ENCODE measurements around the gene VPS4B. TPM values are rescaled to one million over a fixed set of nuclear protein-coding genes. Genes with fewer than 3 reads are reported as not detected.
"Not testable (repeated sequence)": the region's sequence is repeated elsewhere in the genome, so short reads cannot be mapped to it uniquely, and the experiment has no call there.

Gene VPS4B
- total and polyA plus RNA-seq, 2 donors (not counting 1 experiment from before 2014, with no cell fraction given), result 14.5 to 93.9 TPM

DNA sequence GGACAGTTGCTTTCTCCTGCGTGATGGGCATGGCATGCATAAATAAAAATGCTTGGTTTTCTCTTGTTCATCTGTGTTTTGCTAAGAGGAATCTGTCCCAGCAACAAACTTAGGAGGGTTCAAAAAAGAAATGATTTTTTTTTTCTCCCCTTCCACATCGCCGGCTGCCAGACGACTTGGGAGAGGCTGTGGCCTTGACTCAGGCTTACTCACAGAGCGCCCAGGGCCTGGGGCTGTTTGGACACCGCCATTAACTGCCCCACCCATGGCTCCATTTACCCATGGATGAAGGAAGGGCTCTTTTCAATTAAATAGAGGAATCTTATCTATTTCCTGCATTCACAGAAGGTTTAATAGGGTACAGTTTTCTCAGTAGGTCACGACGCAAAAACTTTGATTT, 32.2 kb upstream of the VPS4B start:
- intact Hi-C loops (cut with micrococcal nuclease), result no loop called here
- TF ChIP-seq, protein P1, sequence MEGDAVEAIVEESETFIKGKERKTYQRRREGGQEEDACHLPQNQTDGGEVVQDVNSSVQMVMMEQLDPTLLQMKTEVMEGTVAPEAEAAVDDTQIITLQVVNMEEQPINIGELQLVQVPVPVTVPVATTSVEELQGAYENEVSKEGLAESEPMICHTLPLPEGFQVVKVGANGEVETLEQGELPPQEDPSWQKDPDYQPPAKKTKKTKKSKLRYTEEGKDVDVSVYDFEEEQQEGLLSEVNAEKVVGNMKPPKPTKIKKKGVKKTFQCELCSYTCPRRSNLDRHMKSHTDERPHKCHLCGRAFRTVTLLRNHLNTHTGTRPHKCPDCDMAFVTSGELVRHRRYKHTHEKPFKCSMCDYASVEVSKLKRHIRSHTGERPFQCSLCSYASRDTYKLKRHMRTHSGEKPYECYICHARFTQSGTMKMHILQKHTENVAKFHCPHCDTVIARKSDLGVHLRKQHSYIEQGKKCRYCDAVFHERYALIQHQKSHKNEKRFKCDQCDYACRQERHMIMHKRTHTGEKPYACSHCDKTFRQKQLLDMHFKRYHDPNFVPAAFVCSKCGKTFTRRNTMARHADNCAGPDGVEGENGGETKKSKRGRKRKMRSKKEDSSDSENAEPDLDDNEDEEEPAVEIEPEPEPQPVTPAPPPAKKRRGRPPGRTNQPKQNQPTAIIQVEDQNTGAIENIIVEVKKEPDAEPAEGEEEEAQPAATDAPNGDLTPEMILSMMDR (IDR thresholded peaks at IDR 0.05), result no peak
- no peak for TF ChIP-seq EZH2 (IDR thresholded peaks at IDR 0.05; ENCODE audit: borderline replicate concordance, insufficient read depth, low read depth, low read length, poor library complexity, severe bottlenecking)
- H3K27ac Mint-ChIP-seq, result no peak overlapping the region

DNA sequence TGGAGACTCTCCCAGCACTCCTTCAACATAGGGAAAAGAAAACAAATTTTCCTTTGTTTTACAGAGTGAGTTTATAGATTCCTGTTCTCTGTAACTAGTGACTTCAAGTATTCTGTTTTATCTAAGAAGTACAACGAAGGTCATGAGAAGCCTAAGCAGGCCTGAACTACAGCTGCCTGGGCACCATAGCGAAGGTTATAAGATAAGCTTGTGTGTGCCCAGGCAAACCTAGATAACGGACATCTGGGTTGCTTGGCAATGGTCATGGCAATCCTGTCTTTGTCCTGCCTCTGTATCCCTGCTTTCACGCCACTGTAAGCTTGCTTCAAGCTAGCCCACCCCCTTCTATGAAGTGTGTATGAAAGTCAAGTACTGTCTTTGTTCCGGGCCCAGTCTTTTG, 30.5 kb upstream of the VPS4B start:
- H3K4me2 ChIP-seq (replicated peaks; ENCODE audit: low read depth, low read length, poor library complexity, severe bottlenecking); H3K27ac Mint-ChIP-seq; H3K9me3 Mint-ChIP-seq (ENCODE audit: insufficient read depth); H3K4me3 ChIP-seq (ENCODE audit: control extremely low read depth in 1 of 5, extremely low read depth in 1 of 5, insufficient read depth in 1 of 5, low read depth in 2 of 5, low read length in 4 of 5); H3K27ac ChIP-seq (ENCODE audit: low read length in 2 of 2); H3K79me2 ChIP-seq (ENCODE audit: control insufficient read depth, insufficient read depth, low read length); CTCF ChIA-PET; H3K27me3 ChIP-seq (replicated peaks in 1 of 4; ENCODE audit: control extremely low read depth in 1 of 4, control insufficient read depth in 3 of 4, insufficient read depth in 4 of 4, low read length in 3 of 4); POLR2A ChIA-PET; DNase-seq; H2AFZ ChIP-seq (ENCODE audit: insufficient read depth, low read depth, low read length, poor library complexity, severe bottlenecking); H3K4me1 Mint-ChIP-seq; H3K9ac ChIP-seq (ENCODE audit: low read length); H3K4me3 Mint-ChIP-seq; ATAC-seq (ENCODE audit: low read depth); H4K20me1 ChIP-seq (ENCODE audit: control insufficient read depth, insufficient read depth, low read length, poor library complexity, severe bottlenecking); H3K27me3 Mint-ChIP-seq; H3K4me1 ChIP-seq (ENCODE audit: control insufficient read depth in 2 of 2, insufficient read depth in 2 of 2, low read length in 2 of 2); H3K36me3 ChIP-seq (replicated peaks in 1 of 2; ENCODE audit: control extremely low read depth in 1 of 2, control insufficient read depth in 1 of 2, extremely low read depth in 1 of 2, insufficient read depth in 2 of 2, low read length in 1 of 2); H3K9me3 ChIP-seq (ENCODE audit: control extremely low read depth in 1 of 3, control insufficient read depth in 2 of 3, insufficient read depth in 1 of 3, low read length in 2 of 3); intact Hi-C loops (cut with micrococcal nuclease): not testable (repeated sequence)
- WGBS (ENCODE audit: insufficient coverage), result 87% methylated on average over 5 of the region's 5 CpGs

More for the DNA sequence above, 32.2 kb upstream of the VPS4B start:
- WGBS (ENCODE audit: insufficient coverage), result 100% methylated on average over 2 of the region's 8 CpGs
- Histone ChIP-seq H4K20me1 (ENCODE audit: control insufficient read depth, insufficient read depth, low read length, poor library complexity, severe bottlenecking) (no peaks in the 10 kb centered on the region), H3K36me3 (replicated peaks in 1 of 2; ENCODE audit: control extremely low read depth in 1 of 2, control insufficient read depth in 1 of 2, extremely low read depth in 1 of 2, insufficient read depth in 2 of 2, low read length in 1 of 2) (no peaks in the 10 kb centered on the region), H3K27me3 (replicated peaks in 1 of 4; ENCODE audit: control extremely low read depth in 1 of 4, control insufficient read depth in 3 of 4, insufficient read depth in 4 of 4, low read length in 3 of 4) (no peaks in the 10 kb centered on the region), H3K9ac (ENCODE audit: low read length) (no peak overlapping the region), H3K4me3 (ENCODE audit: control extremely low read depth in 1 of 5, extremely low read depth in 1 of 5, insufficient read depth in 1 of 5, low read depth in 2 of 5, low read length in 4 of 5) (no peak overlapping the region), H2AFZ (ENCODE audit: insufficient read depth, low read depth, low read length, poor library complexity, severe bottlenecking) (no peak overlapping the region), H3K4me1 (ENCODE audit: control insufficient read depth in 2 of 2, insufficient read depth in 2 of 2, low read length in 2 of 2) (no peaks in the 10 kb centered on the region), H3K27ac (ENCODE audit: low read length in 2 of 2) (no peak overlapping the region), H3K4me2 (replicated peaks; ENCODE audit: low read depth, low read length, poor library complexity, severe bottlenecking) (no peak overlapping the region), H3K79me2 (ENCODE audit: control insufficient read depth, insufficient read depth, low read length) (no peaks in the 10 kb centered on the region), H3K9me3 (ENCODE audit: control extremely low read depth in 1 of 3, control insufficient read depth in 2 of 3, insufficient read depth in 1 of 3, low read length in 2 of 3) (no peaks in the 10 kb centered on the region)
- Mint-ChIP-seq H3K27me3 (no peaks in the 10 kb centered on the region), H3K9me3 (ENCODE audit: insufficient read depth) (no peaks in the 10 kb centered on the region), H3K4me1 (no peaks in the 10 kb centered on the region), H3K4me3 (no peak overlapping the region)
- ATAC-seq (ENCODE audit: low read depth), result no peak
- ChIA-PET POLR2A (no interaction called here), CTCF (no interaction called here)
- DNase-seq, result no peak
